ENCODE results near the gene GMDS. TPM values are rescaled to one million over a fixed set of nuclear protein-coding genes. Genes with fewer than 3 reads are reported as not detected.

Gene GMDS
- total and polyA plus RNA-seq, 2 experiments from 2014 or later = 30.1 to 36.5 TPM

DNA sequence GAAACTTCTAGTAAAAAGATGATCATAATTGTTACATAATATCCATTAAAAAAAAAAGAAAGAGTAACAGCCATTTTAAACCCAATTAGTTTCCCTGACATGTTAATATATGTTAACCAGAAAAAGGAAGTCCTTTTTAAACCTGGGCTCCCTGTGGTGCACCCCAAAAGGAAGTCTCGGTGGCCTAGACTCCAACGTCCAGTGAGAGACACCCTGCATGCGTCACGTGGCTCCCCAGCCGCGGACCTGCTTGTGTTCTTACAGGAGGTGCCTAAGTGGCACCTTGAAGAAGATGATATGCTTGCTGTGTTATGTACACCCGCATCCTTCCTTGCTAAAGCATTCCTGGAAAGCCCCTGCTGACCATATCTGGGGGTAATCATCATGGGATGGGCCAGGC is 585.6 kb downstream of the GMDS start (continued):
- TF ChIP-seq, protein P1, sequence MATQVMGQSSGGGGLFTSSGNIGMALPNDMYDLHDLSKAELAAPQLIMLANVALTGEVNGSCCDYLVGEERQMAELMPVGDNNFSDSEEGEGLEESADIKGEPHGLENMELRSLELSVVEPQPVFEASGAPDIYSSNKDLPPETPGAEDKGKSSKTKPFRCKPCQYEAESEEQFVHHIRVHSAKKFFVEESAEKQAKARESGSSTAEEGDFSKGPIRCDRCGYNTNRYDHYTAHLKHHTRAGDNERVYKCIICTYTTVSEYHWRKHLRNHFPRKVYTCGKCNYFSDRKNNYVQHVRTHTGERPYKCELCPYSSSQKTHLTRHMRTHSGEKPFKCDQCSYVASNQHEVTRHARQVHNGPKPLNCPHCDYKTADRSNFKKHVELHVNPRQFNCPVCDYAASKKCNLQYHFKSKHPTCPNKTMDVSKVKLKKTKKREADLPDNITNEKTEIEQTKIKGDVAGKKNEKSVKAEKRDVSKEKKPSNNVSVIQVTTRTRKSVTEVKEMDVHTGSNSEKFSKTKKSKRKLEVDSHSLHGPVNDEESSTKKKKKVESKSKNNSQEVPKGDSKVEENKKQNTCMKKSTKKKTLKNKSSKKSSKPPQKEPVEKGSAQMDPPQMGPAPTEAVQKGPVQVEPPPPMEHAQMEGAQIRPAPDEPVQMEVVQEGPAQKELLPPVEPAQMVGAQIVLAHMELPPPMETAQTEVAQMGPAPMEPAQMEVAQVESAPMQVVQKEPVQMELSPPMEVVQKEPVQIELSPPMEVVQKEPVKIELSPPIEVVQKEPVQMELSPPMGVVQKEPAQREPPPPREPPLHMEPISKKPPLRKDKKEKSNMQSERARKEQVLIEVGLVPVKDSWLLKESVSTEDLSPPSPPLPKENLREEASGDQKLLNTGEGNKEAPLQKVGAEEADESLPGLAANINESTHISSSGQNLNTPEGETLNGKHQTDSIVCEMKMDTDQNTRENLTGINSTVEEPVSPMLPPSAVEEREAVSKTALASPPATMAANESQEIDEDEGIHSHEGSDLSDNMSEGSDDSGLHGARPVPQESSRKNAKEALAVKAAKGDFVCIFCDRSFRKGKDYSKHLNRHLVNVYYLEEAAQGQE (IDR thresholded peaks at IDR 0.05; ENCODE audit: unreplicated experiment) = no peak
- no peak for TF ChIP-seq CREB1 (CRISPR knock-in tag; IDR thresholded peaks at IDR 0.05; ENCODE audit: low read depth)
- TF ChIP-seq ZNF331 (CRISPR knock-in tag; IDR thresholded peaks at IDR 0.05; ENCODE audit: low read depth) = no peak
- TF ChIP-seq STAT1 (IDR thresholded peaks at IDR 0.05; ENCODE audit: unreplicated experiment) = no peak

- Mint-ChIP-seq H3K27ac (no peak overlapping the region), H3K9me3 (no peaks in the 10 kb centered on the region), H3K36me3 (ENCODE audit: low read depth) (no peaks in the 10 kb centered on the region), H3K4me3 (no peak overlapping the region), H3K27me3 (ENCODE audit: insufficient read depth, low read depth, poor library complexity) (peaks cover 6% of the 10 kb centered on the region), H3K4me1 (no peaks in the 10 kb centered on the region; the same call in 2 of the 3 replicates)
- DNase-seq (ENCODE audit: low spot score) (no peak), ATAC-seq (no peak)
- Histone ChIP-seq H3K9me2 (ENCODE audit: insufficient read depth) (no peaks in the 10 kb centered on the region), H2AFZ (no peak overlapping the region), H3K4me2 (no peak overlapping the region), H3K36me3 (ENCODE audit: insufficient read depth) (no peaks in the 10 kb centered on the region), H3K27me3 (ENCODE audit: insufficient read depth) (no peaks in the 10 kb centered on the region), H3K79me2 (replicated peaks; ENCODE audit: insufficient read depth) (no peaks in the 10 kb centered on the region), H3K4me1 (ENCODE audit: insufficient read depth) (no peaks in the 10 kb centered on the region), H3F3A (replicated peaks; ENCODE audit: low read depth) (no peaks in the 10 kb centered on the region), H3K4me3 (no peak overlapping the region), H3K27ac (ENCODE audit: low read depth) (no peak overlapping the region), H4K20me1 (replicated peaks; ENCODE audit: insufficient read depth) (no peaks in the 10 kb centered on the region)
- TF ChIP-seq JUNB (IDR thresholded peaks at IDR 0.05; ENCODE audit: unreplicated experiment) (no peak), NANOG (IDR thresholded peaks at IDR 0.05; ENCODE audit: borderline replicate concordance) (no peak), ZNF114 (CRISPR knock-in tag; IDR thresholded peaks at IDR 0.05) (no peak), CREB1 (CRISPR knock-in tag; IDR thresholded peaks at IDR 0.05; ENCODE audit: low read depth) (no peak)
These were observed 587.0 kb downstream of the GMDS start for GRCh38 chr6:1658212-1659005.

- Histone ChIP-seq H3K4me2 (no peak overlapping the region), H3K4me1 (ENCODE audit: insufficient read depth) (no peaks in the 10 kb centered on the region), H3K79me2 (replicated peaks; ENCODE audit: insufficient read depth) (no peaks in the 10 kb centered on the region), H3K27me3 (ENCODE audit: insufficient read depth) (no peaks in the 10 kb centered on the region), H2AFZ (no peak overlapping the region), H3K9me2 (ENCODE audit: insufficient read depth) (no peaks in the 10 kb centered on the region), H4K20me1 (replicated peaks; ENCODE audit: insufficient read depth) (no peaks in the 10 kb centered on the region), H3F3A (replicated peaks; ENCODE audit: low read depth) (no peaks in the 10 kb centered on the region), H3K27ac (ENCODE audit: low read depth) (no peak overlapping the region), H3K36me3 (ENCODE audit: insufficient read depth) (no peaks in the 10 kb centered on the region), H3K4me3 (no peak overlapping the region)
- no peak overlapping the region for H3K27ac Mint-ChIP-seq
- DNase-seq (ENCODE audit: low spot score) (no peak), ATAC-seq (no peak)
- H3K9me3 Mint-ChIP-seq = no peaks in the 10 kb centered on the region
- H3K27me3 Mint-ChIP-seq (ENCODE audit: insufficient read depth, low read depth, poor library complexity) = peaks cover 9% of the 10 kb centered on the region
- H3K36me3 Mint-ChIP-seq (ENCODE audit: low read depth) = no peaks in the 10 kb centered on the region
- no peaks in the 10 kb centered on the region; the same call in 2 of the 3 replicates for H3K4me1 Mint-ChIP-seq
- no peak overlapping the region for H3K4me3 Mint-ChIP-seq
- TF ChIP-seq ZNF331 (CRISPR knock-in tag; IDR thresholded peaks at IDR 0.05; ENCODE audit: low read depth) (no peak), EZH2phosphoT487 (IDR thresholded peaks at IDR 0.05; ENCODE audit: unreplicated experiment) (no peak), CREB1 (CRISPR knock-in tag; IDR thresholded peaks at IDR 0.05; ENCODE audit: low read depth) (no peak)
- TF ChIP-seq, protein P1 (IDR thresholded peaks at IDR 0.05; ENCODE audit: unreplicated experiment) = no peak
- TF ChIP-seq, protein P2, sequence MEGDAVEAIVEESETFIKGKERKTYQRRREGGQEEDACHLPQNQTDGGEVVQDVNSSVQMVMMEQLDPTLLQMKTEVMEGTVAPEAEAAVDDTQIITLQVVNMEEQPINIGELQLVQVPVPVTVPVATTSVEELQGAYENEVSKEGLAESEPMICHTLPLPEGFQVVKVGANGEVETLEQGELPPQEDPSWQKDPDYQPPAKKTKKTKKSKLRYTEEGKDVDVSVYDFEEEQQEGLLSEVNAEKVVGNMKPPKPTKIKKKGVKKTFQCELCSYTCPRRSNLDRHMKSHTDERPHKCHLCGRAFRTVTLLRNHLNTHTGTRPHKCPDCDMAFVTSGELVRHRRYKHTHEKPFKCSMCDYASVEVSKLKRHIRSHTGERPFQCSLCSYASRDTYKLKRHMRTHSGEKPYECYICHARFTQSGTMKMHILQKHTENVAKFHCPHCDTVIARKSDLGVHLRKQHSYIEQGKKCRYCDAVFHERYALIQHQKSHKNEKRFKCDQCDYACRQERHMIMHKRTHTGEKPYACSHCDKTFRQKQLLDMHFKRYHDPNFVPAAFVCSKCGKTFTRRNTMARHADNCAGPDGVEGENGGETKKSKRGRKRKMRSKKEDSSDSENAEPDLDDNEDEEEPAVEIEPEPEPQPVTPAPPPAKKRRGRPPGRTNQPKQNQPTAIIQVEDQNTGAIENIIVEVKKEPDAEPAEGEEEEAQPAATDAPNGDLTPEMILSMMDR (conservative IDR thresholded peaks at IDR 0.05; ENCODE audit: low read depth in 2 of 2) = no peak
These were observed 587.6 kb downstream of the GMDS start for GRCh38 chr6:1657771-1658165.
